Measurements from ENCODE around the gene ADGRF3. TPM values are rescaled to one million over a fixed set of nuclear protein-coding genes. Genes with fewer than 3 reads are reported as not detected.

ADGRF3 gene
- polyA plus RNA-seq, 1 of the 3 experiments (the other 2 are of a cell fraction) = 0.31 TPM

DNA sequence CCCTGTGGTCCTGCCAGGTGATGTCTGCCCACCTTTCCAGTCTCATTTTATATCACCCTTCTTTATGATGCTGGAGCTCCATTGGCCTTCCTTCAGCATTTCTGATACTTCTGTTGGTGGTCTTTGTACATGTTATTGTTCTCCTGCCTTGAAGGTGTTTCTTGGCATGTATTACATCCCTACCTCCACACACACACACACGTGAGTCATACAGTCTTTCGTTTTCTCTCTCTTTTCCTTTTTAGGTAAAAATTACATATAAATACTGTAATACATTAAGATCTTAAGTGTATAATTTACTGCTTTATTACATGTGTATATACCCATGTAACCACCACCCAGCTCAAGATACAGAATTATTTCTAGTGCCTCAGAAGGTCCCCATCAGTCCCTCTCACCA is 10.2 kb upstream of the ADGRF3 start:
- Histone ChIP-seq H3F3A (replicated peaks; ENCODE audit: insufficient read depth) (peaks cover 6% of the 10 kb centered on the region), H2AFZ (ENCODE audit: low read depth) (no peak overlapping the region), H3K27ac (ENCODE audit: low read depth in 2 of 2, low read length in 1 of 2) (no peak overlapping the region), H3K79me2 (ENCODE audit: insufficient read depth) (peaks cover 93% of the 10 kb centered on the region), H3K9ac (no peak overlapping the region), H3K4me3 (ENCODE audit: low read depth in 2 of 2, low read length in 1 of 2) (no peak overlapping the region), H3K9me2 (no peaks in the 10 kb centered on the region), H3K4me2 (no peak overlapping the region), H3K4me1 (ENCODE audit: control insufficient read depth in 1 of 2, insufficient read depth in 2 of 2, low read depth in 1 of 2, low read length in 1 of 2) (peaks cover 0 to 16% of the 10 kb centered on the region in 2 experiments; a peak in 2 of 4 replicates), H4K20me1 (ENCODE audit: insufficient read depth) (peaks cover 31% of the 10 kb centered on the region), H3K9me3 (no peaks in the 10 kb centered on the region), H3K27me3 (ENCODE audit: insufficient read depth) (no peaks in the 10 kb centered on the region), H3K36me3 (replicated peaks in 1 of 2; ENCODE audit: control insufficient read depth in 1 of 2, insufficient read depth in 2 of 2, low read length in 1 of 2) (no peaks in the 10 kb centered on the region)
- POLR2A ChIA-PET = no interaction called here
- 80% methylated on average over 2 of the region's 2 CpGs for WGBS (ENCODE audit: low lambda C conversion rate)
- TF ChIP-seq, protein P1, sequence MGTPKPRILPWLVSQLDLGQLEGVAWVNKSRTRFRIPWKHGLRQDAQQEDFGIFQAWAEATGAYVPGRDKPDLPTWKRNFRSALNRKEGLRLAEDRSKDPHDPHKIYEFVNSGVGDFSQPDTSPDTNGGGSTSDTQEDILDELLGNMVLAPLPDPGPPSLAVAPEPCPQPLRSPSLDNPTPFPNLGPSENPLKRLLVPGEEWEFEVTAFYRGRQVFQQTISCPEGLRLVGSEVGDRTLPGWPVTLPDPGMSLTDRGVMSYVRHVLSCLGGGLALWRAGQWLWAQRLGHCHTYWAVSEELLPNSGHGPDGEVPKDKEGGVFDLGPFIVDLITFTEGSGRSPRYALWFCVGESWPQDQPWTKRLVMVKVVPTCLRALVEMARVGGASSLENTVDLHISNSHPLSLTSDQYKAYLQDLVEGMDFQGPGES (IDR thresholded peaks at IDR 0.05; ENCODE audit: low read depth, low read length) = no peak
- TF ChIP-seq FOXJ3 (CRISPR knock-in tag; IDR thresholded peaks at IDR 0.05) (no peak), PBX3 (IDR thresholded peaks at IDR 0.05) (no peak), TCF12 (IDR thresholded peaks at IDR 0.05) (no peak), POLR2AphosphoS5 (IDR thresholded peaks at IDR 0.05; ENCODE audit: low read depth, low read length) (no peak), EZH2phosphoT487 (IDR thresholded peaks at IDR 0.05; ENCODE audit: borderline replicate concordance, low read depth) (no peak), JUND (IDR thresholded peaks at IDR 0.05) (no peak), TEAD4 (IDR thresholded peaks at IDR 0.05; ENCODE audit: borderline replicate concordance, insufficient read depth) (no peak), FOXM1 (IDR thresholded peaks at IDR 0.05; ENCODE audit: low read depth) (no peak), CHD2 (IDR thresholded peaks at IDR 0.05; ENCODE audit: low read length, partially characterized antibody) (no peak), MEF2A (IDR thresholded peaks at IDR 0.05; ENCODE audit: borderline replicate concordance, low read depth) (no peak), RFX5 (IDR thresholded peaks at IDR 0.05; ENCODE audit: low read length) (no peak), ELF1 (IDR thresholded peaks at IDR 0.05) (no peak), RAD21 (IDR thresholded peaks at IDR 0.05; ENCODE audit: low read length) (no peak), RXRA (IDR thresholded peaks at IDR 0.05; ENCODE audit: borderline replicate concordance, low read depth) (no peak), MXI1 (IDR thresholded peaks at IDR 0.05; ENCODE audit: low read depth, low read length) (no peak), MAX (IDR thresholded peaks at IDR 0.05; ENCODE audit: low read depth) (no peak)
- TF ChIP-seq, protein P2, sequence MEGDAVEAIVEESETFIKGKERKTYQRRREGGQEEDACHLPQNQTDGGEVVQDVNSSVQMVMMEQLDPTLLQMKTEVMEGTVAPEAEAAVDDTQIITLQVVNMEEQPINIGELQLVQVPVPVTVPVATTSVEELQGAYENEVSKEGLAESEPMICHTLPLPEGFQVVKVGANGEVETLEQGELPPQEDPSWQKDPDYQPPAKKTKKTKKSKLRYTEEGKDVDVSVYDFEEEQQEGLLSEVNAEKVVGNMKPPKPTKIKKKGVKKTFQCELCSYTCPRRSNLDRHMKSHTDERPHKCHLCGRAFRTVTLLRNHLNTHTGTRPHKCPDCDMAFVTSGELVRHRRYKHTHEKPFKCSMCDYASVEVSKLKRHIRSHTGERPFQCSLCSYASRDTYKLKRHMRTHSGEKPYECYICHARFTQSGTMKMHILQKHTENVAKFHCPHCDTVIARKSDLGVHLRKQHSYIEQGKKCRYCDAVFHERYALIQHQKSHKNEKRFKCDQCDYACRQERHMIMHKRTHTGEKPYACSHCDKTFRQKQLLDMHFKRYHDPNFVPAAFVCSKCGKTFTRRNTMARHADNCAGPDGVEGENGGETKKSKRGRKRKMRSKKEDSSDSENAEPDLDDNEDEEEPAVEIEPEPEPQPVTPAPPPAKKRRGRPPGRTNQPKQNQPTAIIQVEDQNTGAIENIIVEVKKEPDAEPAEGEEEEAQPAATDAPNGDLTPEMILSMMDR (IDR thresholded peaks at IDR 0.05) = no peak
- TF ChIP-seq, protein P3, sequence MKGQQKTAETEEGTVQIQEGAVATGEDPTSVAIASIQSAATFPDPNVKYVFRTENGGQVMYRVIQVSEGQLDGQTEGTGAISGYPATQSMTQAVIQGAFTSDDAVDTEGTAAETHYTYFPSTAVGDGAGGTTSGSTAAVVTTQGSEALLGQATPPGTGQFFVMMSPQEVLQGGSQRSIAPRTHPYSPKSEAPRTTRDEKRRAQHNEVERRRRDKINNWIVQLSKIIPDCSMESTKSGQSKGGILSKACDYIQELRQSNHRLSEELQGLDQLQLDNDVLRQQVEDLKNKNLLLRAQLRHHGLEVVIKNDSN (IDR thresholded peaks at IDR 0.05; ENCODE audit: borderline replicate concordance, low read depth) = no peak
- TF ChIP-seq, protein P4, sequence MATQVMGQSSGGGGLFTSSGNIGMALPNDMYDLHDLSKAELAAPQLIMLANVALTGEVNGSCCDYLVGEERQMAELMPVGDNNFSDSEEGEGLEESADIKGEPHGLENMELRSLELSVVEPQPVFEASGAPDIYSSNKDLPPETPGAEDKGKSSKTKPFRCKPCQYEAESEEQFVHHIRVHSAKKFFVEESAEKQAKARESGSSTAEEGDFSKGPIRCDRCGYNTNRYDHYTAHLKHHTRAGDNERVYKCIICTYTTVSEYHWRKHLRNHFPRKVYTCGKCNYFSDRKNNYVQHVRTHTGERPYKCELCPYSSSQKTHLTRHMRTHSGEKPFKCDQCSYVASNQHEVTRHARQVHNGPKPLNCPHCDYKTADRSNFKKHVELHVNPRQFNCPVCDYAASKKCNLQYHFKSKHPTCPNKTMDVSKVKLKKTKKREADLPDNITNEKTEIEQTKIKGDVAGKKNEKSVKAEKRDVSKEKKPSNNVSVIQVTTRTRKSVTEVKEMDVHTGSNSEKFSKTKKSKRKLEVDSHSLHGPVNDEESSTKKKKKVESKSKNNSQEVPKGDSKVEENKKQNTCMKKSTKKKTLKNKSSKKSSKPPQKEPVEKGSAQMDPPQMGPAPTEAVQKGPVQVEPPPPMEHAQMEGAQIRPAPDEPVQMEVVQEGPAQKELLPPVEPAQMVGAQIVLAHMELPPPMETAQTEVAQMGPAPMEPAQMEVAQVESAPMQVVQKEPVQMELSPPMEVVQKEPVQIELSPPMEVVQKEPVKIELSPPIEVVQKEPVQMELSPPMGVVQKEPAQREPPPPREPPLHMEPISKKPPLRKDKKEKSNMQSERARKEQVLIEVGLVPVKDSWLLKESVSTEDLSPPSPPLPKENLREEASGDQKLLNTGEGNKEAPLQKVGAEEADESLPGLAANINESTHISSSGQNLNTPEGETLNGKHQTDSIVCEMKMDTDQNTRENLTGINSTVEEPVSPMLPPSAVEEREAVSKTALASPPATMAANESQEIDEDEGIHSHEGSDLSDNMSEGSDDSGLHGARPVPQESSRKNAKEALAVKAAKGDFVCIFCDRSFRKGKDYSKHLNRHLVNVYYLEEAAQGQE (IDR thresholded peaks at IDR 0.05; ENCODE audit: low read depth, low read length) = no peak
- no peak for DNase-seq
- CTCF ChIA-PET = interaction anchor here (1.0 to 3.6 kb wide), 3 partner anchors 9 to 221 kb away, joined by 3 to 12 read pairs (median 10); partner anchors contain the start of gene ADGRF3

Measured in SK-N-SH (cell line).